Panc1 (cell line): ENCODE results near the gene INSYN2B.

Source experiments
- CTCF ChIP-seq: fragments of 450-650 bp; IDR thresholded peaks from 2 replicates; pipeline ENCODE4 v1.5.1; 2017; ENCODE audit warnings: mild to moderate bottlenecking
- POLR2AphosphoS5 ChIP-seq: IDR thresholded peaks from 2 replicates; pipeline ENCODE4 v1.6.1; 2012; ENCODE audit warnings: mild to moderate bottlenecking, low read depth, low read length, moderate library complexity
- SIN3A ChIP-seq: IDR thresholded peaks from 2 replicates; pipeline ENCODE4 v1.6.1; 2012; ENCODE audit warnings: low read depth, mild to moderate bottlenecking, low read length, moderate library complexity, borderline replicate concordance; ENCODE audit not compliant: insufficient read depth
- TF ChIP-seq, protein P1 (sequence below), 2 experiments: IDR thresholded peaks; 2 replicates each; pipeline ENCODE4 v1.6.1; 2011 to 2012; ENCODE audit warnings: low read depth in 2 of 2, control low read depth in 1 of 2, low read length in 1 of 2, mild to moderate bottlenecking in 1 of 2, moderate library complexity in 1 of 2; ENCODE audit not compliant: insufficient read depth in 1 of 2

GRCh38 chr5:169874621-169875020 lies 105.7 kb downstream of the INSYN2B start:
- TF ChIP-seq POLR2AphosphoS5 (no peak), CTCF (no peak), SIN3A (no peak)
- TF ChIP-seq, protein P1, sequence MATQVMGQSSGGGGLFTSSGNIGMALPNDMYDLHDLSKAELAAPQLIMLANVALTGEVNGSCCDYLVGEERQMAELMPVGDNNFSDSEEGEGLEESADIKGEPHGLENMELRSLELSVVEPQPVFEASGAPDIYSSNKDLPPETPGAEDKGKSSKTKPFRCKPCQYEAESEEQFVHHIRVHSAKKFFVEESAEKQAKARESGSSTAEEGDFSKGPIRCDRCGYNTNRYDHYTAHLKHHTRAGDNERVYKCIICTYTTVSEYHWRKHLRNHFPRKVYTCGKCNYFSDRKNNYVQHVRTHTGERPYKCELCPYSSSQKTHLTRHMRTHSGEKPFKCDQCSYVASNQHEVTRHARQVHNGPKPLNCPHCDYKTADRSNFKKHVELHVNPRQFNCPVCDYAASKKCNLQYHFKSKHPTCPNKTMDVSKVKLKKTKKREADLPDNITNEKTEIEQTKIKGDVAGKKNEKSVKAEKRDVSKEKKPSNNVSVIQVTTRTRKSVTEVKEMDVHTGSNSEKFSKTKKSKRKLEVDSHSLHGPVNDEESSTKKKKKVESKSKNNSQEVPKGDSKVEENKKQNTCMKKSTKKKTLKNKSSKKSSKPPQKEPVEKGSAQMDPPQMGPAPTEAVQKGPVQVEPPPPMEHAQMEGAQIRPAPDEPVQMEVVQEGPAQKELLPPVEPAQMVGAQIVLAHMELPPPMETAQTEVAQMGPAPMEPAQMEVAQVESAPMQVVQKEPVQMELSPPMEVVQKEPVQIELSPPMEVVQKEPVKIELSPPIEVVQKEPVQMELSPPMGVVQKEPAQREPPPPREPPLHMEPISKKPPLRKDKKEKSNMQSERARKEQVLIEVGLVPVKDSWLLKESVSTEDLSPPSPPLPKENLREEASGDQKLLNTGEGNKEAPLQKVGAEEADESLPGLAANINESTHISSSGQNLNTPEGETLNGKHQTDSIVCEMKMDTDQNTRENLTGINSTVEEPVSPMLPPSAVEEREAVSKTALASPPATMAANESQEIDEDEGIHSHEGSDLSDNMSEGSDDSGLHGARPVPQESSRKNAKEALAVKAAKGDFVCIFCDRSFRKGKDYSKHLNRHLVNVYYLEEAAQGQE (IDR thresholded peaks at IDR 0.05; ENCODE audit: insufficient read depth in 1 of 2, low read depth in 2 of 2, low read length in 1 of 2), result no peak
